HepG2 (cell line): ENCODE data around the gene ACSF3. TPM values are rescaled to one million over a fixed set of nuclear protein-coding genes. Genes with fewer than 3 reads are reported as not detected.
A peak's percentile ranks its signal among the peaks of the same experiment; 100 is the strongest.
"Not testable (repeated sequence)": the region's sequence is repeated elsewhere in the genome, so short reads cannot be mapped to it uniquely, and the experiment has no call there.

Experiments used
- ATAC-seq: fragments of 200-7000 bp; cut with Tn5 transposase; 3 replicates; pipeline ENCODE4 v1.9.1; 2020; ENCODE audit warnings: mild to moderate bottlenecking, moderate library complexity
- BruUV-seq: library from RNA; stranded (reverse); fragments of 400-500 nt; replicated peaks from 2 replicates; lab custom pipeline; 2021; lab: Mats Ljungman, UMichigan
- CTCF ChIA-PET: fragments of 300-600 bp; formaldehyde crosslinking; extraction: SDS; loops from one replicate; lab custom pipeline; 2021; ENCODE audit warnings: low total read pairs, inconsistent platforms, low intra/inter-chr PET ratio; lab: Yijun Ruan, JAX
- POLR2A ChIA-PET: fragments of 350-600 bp; sonication (Branson Sonifier 250); formaldehyde crosslinking; loops from one replicate; lab custom pipeline; 2020; ENCODE audit warnings: antibody characterized with exemption, inconsistent platforms; lab: Yijun Ruan, JAX
- DNase-seq: peaks from one replicate; pipeline ENCODE4 v3.0.0-alpha.2; 2015; ENCODE audit warnings: low spot score
- FAIRE-seq: peaks from 3 replicates; lab custom pipeline; 2011; peaks lifted over from hg19 to GRCh38; lab: Jason Lieb, UNC
- H2AFZ ChIP-seq: one replicate; pipeline ENCODE4 v1.6.1; 2011; ENCODE audit warnings: low read length, inconsistent platforms
- H3K27ac ChIP-seq: fragments of 300-600 bp; 3 replicates; pipeline ENCODE4 v1.8.0; 2011; ENCODE audit warnings: mixed run types, mild to moderate bottlenecking, mixed read lengths, low read length, inconsistent platforms; ENCODE audit not compliant: insufficient read depth; ENCODE audit errors: extremely low read length
- H3K27me3 ChIP-seq, 2 experiments: fragments of 200-600 bp in 1 of 2; 2 replicates in 1 of 2; 3 replicates in 1 of 2; pipeline versions ENCODE4 v1.6.0 to v1.8.0; 2011; ENCODE audit warnings: low read length in 2 of 2, mild to moderate bottlenecking in 2 of 2, moderate library complexity in 2 of 2, inconsistent platforms in 1 of 2; ENCODE audit not compliant: insufficient read depth in 2 of 2, control insufficient read depth in 1 of 2
- H3K36me3 ChIP-seq, 2 experiments: fragments of 200-600 bp in 1 of 2; replicated peaks in 1 of 2; 2 replicates in 1 of 2; 3 replicates in 1 of 2; pipeline versions ENCODE4 v1.5.1 to v1.8.0; 2011; ENCODE audit warnings: low read length in 2 of 2, inconsistent platforms in 1 of 2; ENCODE audit not compliant: insufficient read depth in 2 of 2, control insufficient read depth in 1 of 2
- H3K4me1 ChIP-seq: 2 replicates; pipeline ENCODE4 v1.5.1; 2012; ENCODE audit warnings: low read length, inconsistent platforms; ENCODE audit not compliant: insufficient read depth
- H3K4me2 ChIP-seq: 2 replicates; pipeline ENCODE4 v1.6.0; 2011; ENCODE audit warnings: low read depth, low read length, inconsistent platforms
- H3K4me3 ChIP-seq, 3 experiments: fragments of 200-600 bp in 1 of 3; sonication (generic), shearing (Covaris generic) in 1 of 3; replicated peaks in 1 of 3; 2 replicates each; pipeline ENCODE4 v1.5.1; 2011 to 2016; ENCODE audit warnings: low read length in 3 of 3, inconsistent platforms in 2 of 3, low read depth in 2 of 3, mild to moderate bottlenecking in 2 of 3, control low read depth in 1 of 3, mixed read lengths in 1 of 3; ENCODE audit not compliant: insufficient read depth in 1 of 3
- H3K79me2 ChIP-seq: one replicate; pipeline ENCODE4 v1.6.1; 2011; ENCODE audit warnings: low read length, inconsistent platforms; ENCODE audit not compliant: insufficient read depth
- H3K9ac ChIP-seq: 2 replicates; pipeline ENCODE4 v1.6.0; 2011; ENCODE audit warnings: mild to moderate bottlenecking, low read depth, low read length, inconsistent platforms; ENCODE audit not compliant: insufficient read depth
- H3K9me3 ChIP-seq: 2 replicates; pipeline ENCODE4 v1.5.1; 2012; ENCODE audit warnings: mild to moderate bottlenecking, low read length
- H4K20me1 ChIP-seq: 2 replicates; pipeline ENCODE4 v1.6.0; 2011; ENCODE audit warnings: inconsistent platforms, mild to moderate bottlenecking, low read length, moderate library complexity; ENCODE audit not compliant: insufficient read depth
- AGO1 ChIP-seq: fragments of 200-400 bp; formaldehyde crosslinking; IDR thresholded peaks from 2 replicates; pipeline ENCODE4 v1.6.1; 2017; ENCODE audit warnings: mild to moderate bottlenecking, low read depth, low read length, moderate library complexity; ENCODE audit not compliant: poor library complexity, severe bottlenecking
- AGO2 ChIP-seq: fragments of 200-400 bp; formaldehyde crosslinking; optimal IDR thresholded peaks from 2 replicates; pipeline ENCODE3; 2017; ENCODE audit warnings: mild to moderate bottlenecking, low read depth, low read length, moderate library complexity
- BHLHE40 ChIP-seq: IDR thresholded peaks from 2 replicates; pipeline ENCODE4 v1.6.1; 2011; ENCODE audit warnings: low read length, improper control_type of control experiment
- ETV5 ChIP-seq: IDR thresholded peaks from 2 replicates; pipeline ENCODE4 v1.6.1; 2018; ENCODE audit warnings: missing biosample characterization, missing genetic modification reagents, inconsistent platforms, borderline replicate concordance
- FOSL2 ChIP-seq: sonication (generic); formaldehyde crosslinking; IDR thresholded peaks from 2 replicates; pipeline ENCODE4 v1.4.0; 2020; ENCODE audit warnings: missing genetic modification reagents
- HNRNPL ChIP-seq: fragments of 200-400 bp; formaldehyde crosslinking; IDR thresholded peaks from 2 replicates; pipeline ENCODE4 v1.6.1; 2017; ENCODE audit warnings: mild to moderate bottlenecking, low read depth, low read length
- PCBP1 ChIP-seq: fragments of 200-400 bp; formaldehyde crosslinking; IDR thresholded peaks from 2 replicates; pipeline ENCODE4 v1.6.1; 2017; ENCODE audit warnings: mild to moderate bottlenecking, low read depth, low read length, borderline replicate concordance
- SRSF1 ChIP-seq: fragments of 200-400 bp; formaldehyde crosslinking; optimal IDR thresholded peaks from 2 replicates; pipeline ENCODE3; 2017; ENCODE audit warnings: mild to moderate bottlenecking, low read depth, low read length, moderate library complexity
- TARDBP ChIP-seq: sonication (generic); formaldehyde crosslinking; IDR thresholded peaks from 2 replicates; pipeline ENCODE4 v1.8.0; 2022; ENCODE audit warnings: mild to moderate bottlenecking, missing genetic modification reagents
- ZNF207 ChIP-seq: fragments of 450-650 bp; IDR thresholded peaks from 2 replicates; pipeline ENCODE4 v1.6.1; 2016; ENCODE audit warnings: antibody characterized with exemption, borderline replicate concordance
- ZNF589 ChIP-seq: sonication (generic); formaldehyde crosslinking; conservative IDR thresholded peaks from 2 replicates; pipeline ENCODE4 v1.8.0; 2022; ENCODE audit warnings: mild to moderate bottlenecking, moderate library complexity, missing genetic modification reagents
- WGBS: methylation state at CpG from one replicate; pipeline ENCODE4 v1.1.6; 2017; ENCODE audit warnings: low lambda C conversion rate; 5-methylcytosine and 5-hydroxymethylcytosine counted together
- in situ Hi-C: cut with HindIII; loops from 2 replicates; pipeline ENCODE4 v1.10.0; 2017; ENCODE audit warnings: low pct_unique_long_range_greater_than_20kb; ENCODE audit not compliant: extremely low pct_ligation_motif_present
- intact Hi-C: fragments of 100-400 bp; cut with micrococcal nuclease; formaldehyde crosslinking; loops from one replicate; pipeline ENCODE4 v1.10.0; 2022; ENCODE audit not compliant: unreplicated experiment
- polyA plus RNA-seq, 8 experiments: library from polyadenylated mRNA; depleted of rRNA in 3 of 8; stranded (reverse) in 7 of 8; unstranded in 1 of 8; fragments of >200 nt; fragmentation: Illumina TruSeq in 4 of 8; extraction: Trizol in 4 of 8; gene quantifications; 2 replicates each; pipeline versions ENCODE4 v1.2.1 to v1.2.3, GENCODE V29; 2011 to 2016; ENCODE audit warnings: low read depth in 4 of 8, missing spikeins in 1 of 8, mixed read lengths in 1 of 8; ENCODE audit not compliant: insufficient read depth in 1 of 8
- total RNA-seq, 5 experiments: library from RNA; depleted of rRNA; stranded (reverse); fragments of >200 nt; fragmentation: Illumina TruSeq; extraction: Trizol; gene quantifications; 2 replicates each; pipeline ENCODE4 v1.2.3, GENCODE V29; 2016; ENCODE audit warnings: low read depth in 1 of 5
- TF ChIP-seq, protein P1 (sequence below): IDR thresholded peaks from 2 replicates; pipeline ENCODE4 v1.6.1; 2012; ENCODE audit warnings: inconsistent platforms
- TF ChIP-seq, protein P2 (sequence below): sonication (generic); formaldehyde crosslinking; IDR thresholded peaks from 2 replicates; pipeline ENCODE4 v1.9.0; 2022; ENCODE audit warnings: missing genetic modification reagents, mild to moderate bottlenecking, borderline replicate concordance
- TF ChIP-seq, protein P3 (sequence below): sonication (generic); formaldehyde crosslinking; IDR thresholded peaks from 2 replicates; pipeline ENCODE4 v1.9.0; 2022; ENCODE audit warnings: low read depth, missing genetic modification reagents

ACSF3 gene
- total and polyA plus RNA-seq, 2 of the 13 experiments (the other 11 are each of a cell fraction or from before 2014, with no cell fraction given) = 14.9 to 30.6 TPM

DNA sequence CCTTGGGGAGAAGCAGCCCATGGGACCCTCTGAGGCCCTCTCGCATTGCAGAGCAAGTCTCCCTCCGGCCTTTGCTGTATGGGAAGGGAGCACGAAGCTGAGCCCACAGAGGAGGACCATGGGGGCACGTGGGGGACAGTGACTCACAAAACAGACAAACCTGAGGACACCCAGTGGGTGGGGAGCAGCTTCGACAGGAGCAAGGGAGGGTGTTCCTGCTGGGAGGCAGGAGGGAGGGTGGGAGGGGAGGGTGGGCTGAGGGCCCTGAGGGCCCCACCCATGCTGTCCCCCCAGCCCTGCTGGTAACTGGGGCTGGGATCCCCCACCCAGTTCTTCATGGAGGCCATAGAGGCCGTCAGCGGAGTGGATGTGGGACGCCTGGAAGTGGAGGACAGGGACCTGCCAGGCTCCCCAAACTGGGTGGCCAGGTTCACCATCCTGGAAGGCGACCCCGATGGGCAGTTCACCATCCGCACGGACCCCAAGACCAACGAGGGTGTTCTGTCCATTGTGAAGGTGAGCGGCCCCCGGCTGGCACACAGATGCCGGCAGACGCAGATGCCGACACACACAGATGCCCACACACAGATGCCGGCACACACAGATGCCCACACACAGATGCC, 94.2 kb downstream of the ACSF3 start (continued):
- TF ChIP-seq, protein P1, sequence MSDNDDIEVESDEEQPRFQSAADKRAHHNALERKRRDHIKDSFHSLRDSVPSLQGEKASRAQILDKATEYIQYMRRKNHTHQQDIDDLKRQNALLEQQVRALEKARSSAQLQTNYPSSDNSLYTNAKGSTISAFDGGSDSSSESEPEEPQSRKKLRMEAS = peak; percentile 52
- peak; percentile 78 for TF ChIP-seq HNRNPL
- no peak for TF ChIP-seq ETV5 (CRISPR knock-in tag)
- 0 out of 2 replicates have a peak, but pooled peaks have one; percentile 22 for TF ChIP-seq PCBP1
- peak; percentile 46; the same call in 1 of the 2 replicates for TF ChIP-seq FOSL2 (CRISPR knock-in tag)
- TF ChIP-seq BHLHE40 = peak; percentile 76
- TF ChIP-seq ZNF207 = no peak
- TF ChIP-seq, protein P2, sequence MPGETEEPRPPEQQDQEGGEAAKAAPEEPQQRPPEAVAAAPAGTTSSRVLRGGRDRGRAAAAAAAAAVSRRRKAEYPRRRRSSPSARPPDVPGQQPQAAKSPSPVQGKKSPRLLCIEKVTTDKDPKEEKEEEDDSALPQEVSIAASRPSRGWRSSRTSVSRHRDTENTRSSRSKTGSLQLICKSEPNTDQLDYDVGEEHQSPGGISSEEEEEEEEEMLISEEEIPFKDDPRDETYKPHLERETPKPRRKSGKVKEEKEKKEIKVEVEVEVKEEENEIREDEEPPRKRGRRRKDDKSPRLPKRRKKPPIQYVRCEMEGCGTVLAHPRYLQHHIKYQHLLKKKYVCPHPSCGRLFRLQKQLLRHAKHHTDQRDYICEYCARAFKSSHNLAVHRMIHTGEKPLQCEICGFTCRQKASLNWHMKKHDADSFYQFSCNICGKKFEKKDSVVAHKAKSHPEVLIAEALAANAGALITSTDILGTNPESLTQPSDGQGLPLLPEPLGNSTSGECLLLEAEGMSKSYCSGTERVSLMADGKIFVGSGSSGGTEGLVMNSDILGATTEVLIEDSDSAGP = no peak

DNA sequence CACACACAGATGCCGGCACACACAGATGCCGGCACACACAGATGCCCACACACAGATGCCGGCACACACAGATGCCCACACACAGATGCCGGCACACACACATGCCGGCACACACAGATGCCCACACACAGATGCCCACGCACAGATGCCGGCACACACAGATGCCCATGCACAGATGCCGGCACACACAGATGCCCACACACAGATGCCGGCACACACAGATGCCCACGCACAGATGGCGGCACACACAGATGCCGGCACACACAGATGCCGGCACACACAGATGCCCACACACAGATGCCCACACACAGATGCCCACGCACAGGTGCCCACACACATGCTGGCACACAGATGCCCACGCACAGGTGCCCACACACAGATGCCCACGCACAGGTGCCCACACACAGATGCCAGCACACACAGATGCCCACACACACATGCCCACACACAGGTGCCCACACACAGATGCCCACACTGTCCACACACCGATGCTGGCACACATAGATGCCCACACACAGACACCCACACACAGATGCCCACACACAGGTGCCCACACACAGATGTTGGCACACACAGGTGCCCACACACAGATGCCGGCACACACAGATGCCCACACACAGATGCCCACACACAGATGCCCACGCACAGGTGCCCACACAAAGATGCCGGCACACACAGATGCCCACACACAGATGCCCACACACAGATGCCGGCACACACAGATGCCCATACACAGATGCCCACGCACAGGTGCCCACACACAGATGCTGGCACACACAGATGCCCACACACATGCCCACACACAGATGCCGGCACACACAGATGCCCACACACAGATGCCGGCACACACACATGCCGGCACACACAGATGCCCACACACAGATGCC, 95.1 kb downstream of the ACSF3 start:
- Histone ChIP-seq H3K27me3 (peaks cover 0 to 18% of the 10 kb centered on the region in 2 experiments; a peak in 3 of 5 replicates), H3K4me3 (peak overlapping the region in 1 of 3 experiments; percentile 86; a peak in 1 of 6 replicates), H3K9ac (0 out of 2 replicates have a peak overlapping the region, but pooled peaks have one; percentile 82), H3K4me2 (peak overlapping the region; percentile 94), H3K4me1 (peaks cover 44% of the 10 kb centered on the region), H4K20me1 (peaks cover 44% of the 10 kb centered on the region)
- H3K79me2 ChIP-seq, H3K27ac ChIP-seq, H3K36me3 ChIP-seq, ATAC-seq, FAIRE-seq, intact Hi-C loops, in situ Hi-C loops, BruUV-seq, POLR2A ChIA-PET, H3K9me3 ChIP-seq, H2AFZ ChIP-seq, CTCF ChIA-PET, DNase-seq: not testable (repeated sequence)
- TF ChIP-seq ZNF589 (CRISPR knock-in tag) (0 out of 2 replicates have a peak, but pooled peaks have one; percentile 21), SRSF1 (peak; percentile 8), TARDBP (CRISPR knock-in tag) (peak; percentile 35; the same call in 1 of the 2 replicates), AGO1 (peak; percentile 77), AGO2 (peak; percentile 81), HNRNPL (peak; percentile 100)
- TF ChIP-seq, protein P1 = peak; percentile 10; the same call in 1 of the 2 replicates
- TF ChIP-seq, protein P3, sequence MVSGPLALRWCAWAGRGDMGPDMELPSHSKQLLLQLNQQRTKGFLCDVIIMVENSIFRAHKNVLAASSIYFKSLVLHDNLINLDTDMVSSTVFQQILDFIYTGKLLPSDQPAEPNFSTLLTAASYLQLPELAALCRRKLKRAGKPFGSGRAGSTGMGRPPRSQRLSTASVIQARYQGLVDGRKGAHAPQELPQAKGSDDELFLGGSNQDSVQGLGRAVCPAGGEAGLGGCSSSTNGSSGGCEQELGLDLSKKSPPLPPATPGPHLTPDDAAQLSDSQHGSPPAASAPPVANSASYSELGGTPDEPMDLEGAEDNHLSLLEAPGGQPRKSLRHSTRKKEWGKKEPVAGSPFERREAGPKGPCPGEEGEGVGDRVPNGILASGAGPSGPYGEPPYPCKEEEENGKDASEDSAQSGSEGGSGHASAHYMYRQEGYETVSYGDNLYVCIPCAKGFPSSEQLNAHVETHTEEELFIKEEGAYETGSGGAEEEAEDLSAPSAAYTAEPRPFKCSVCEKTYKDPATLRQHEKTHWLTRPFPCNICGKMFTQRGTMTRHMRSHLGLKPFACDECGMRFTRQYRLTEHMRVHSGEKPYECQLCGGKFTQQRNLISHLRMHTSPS (CRISPR knock-in tag) = peak; percentile 54
- 88% methylated on average over 14 of the region's 25 CpGs for WGBS
